ENCODE measurements around the gene FYN.
A peak's percentile ranks its signal among the peaks of the same experiment; 100 is the strongest.
"Not testable (repeated sequence)": the region's sequence is repeated elsewhere in the genome, so short reads cannot be mapped to it uniquely, and the experiment has no call there.

FYN gene

GRCh38 chr6:111789598-111789997, 83.7 kb downstream of the FYN start:
- DNase-seq (ENCODE audit: low spot score): no peak

- DNase-seq (ENCODE audit: low spot score): no peak
These were observed 84.6 kb downstream of the FYN start for GRCh38 chr6:111788379-111789276.

- DNase-seq (ENCODE audit: low spot score): not testable (repeated sequence)
These were observed 87.1 kb downstream of the FYN start for GRCh38 chr6:111786151-111786550.

GRCh38 chr6:111784433-111784832, 88.8 kb downstream of the FYN start:
- peak; percentile 78 for DNase-seq (ENCODE audit: low spot score)

- DNase-seq (ENCODE audit: low spot score): no peak
These were observed 90.3 kb downstream of the FYN start for GRCh38 chr6:111782887-111783466.

- DNase-seq (ENCODE audit: low spot score): no peak
These were observed 91.0 kb downstream of the FYN start for GRCh38 chr6:111782192-111782809.

- no peak for DNase-seq (ENCODE audit: low spot score)
These were observed 92.1 kb downstream of the FYN start for GRCh38 chr6:111781041-111781708.

GRCh38 chr6:111780393-111780792, 92.9 kb downstream of the FYN start:
- no peak for DNase-seq (ENCODE audit: low spot score)

- no peak for DNase-seq (ENCODE audit: low spot score)
These were observed 93.6 kb downstream of the FYN start for GRCh38 chr6:111779660-111780059.

- DNase-seq (ENCODE audit: low spot score): no peak
These were observed 94.2 kb downstream of the FYN start for GRCh38 chr6:111779031-111779430.

GRCh38 chr6:111777357-111777756, 95.9 kb downstream of the FYN start:
- DNase-seq (ENCODE audit: low spot score): no peak

- no peak for DNase-seq (ENCODE audit: low spot score)
These were observed 96.7 kb downstream of the FYN start for GRCh38 chr6:111776236-111777221.

- no peak for DNase-seq (ENCODE audit: low spot score)
These were observed 97.9 kb downstream of the FYN start for GRCh38 chr6:111775145-111775922.

- DNase-seq (ENCODE audit: low spot score): no peak
These were observed 98.9 kb downstream of the FYN start for GRCh38 chr6:111774346-111774703.

- DNase-seq (ENCODE audit: low spot score): no peak
These were observed 99.5 kb downstream of the FYN start for GRCh38 chr6:111773501-111774345.

GRCh38 chr6:111772381-111772780, 100.9 kb downstream of the FYN start:
- no peak for DNase-seq (ENCODE audit: low spot score)

- DNase-seq (ENCODE audit: low spot score): no peak
These were observed 101.6 kb downstream of the FYN start for GRCh38 chr6:111771629-111772028.

GRCh38 chr6:111771094-111771432, 102.2 kb downstream of the FYN start:
- no peak for DNase-seq (ENCODE audit: low spot score)

- DNase-seq (ENCODE audit: low spot score): no peak
These were observed 102.8 kb downstream of the FYN start for GRCh38 chr6:111770263-111771093.
